ENCODE data around the gene LGALSL.
"Not testable (repeated sequence)": the region's sequence is repeated elsewhere in the genome, so short reads cannot be mapped to it uniquely, and the experiment has no call there.

Gene LGALSL

DNA sequence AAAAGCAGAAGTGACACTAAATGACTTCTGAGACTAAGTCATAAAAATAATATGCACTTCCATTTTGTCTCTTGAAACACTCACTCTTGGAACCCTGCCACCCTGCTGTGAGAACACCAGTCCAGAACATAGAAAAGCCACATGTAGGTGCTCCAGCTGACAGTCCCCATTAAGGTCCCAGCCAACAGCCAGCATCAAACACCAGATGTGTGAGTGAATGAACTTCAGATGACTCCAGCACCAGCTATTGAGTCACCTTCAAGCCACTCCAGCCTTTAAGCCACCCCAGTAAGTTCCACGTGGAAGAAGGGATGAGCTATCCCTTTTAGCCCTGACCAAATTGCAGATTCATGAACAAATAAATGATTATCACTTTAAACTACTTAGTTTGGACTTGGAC lies 31.5 kb upstream of the LGALSL start:
- no peak overlapping the region for H3K4me3 Mint-ChIP-seq
- H3K4me1 Mint-ChIP-seq, result no peaks in the 10 kb centered on the region
- H3K36me3 Mint-ChIP-seq (ENCODE audit: insufficient read depth), result no peaks in the 10 kb centered on the region
- H3K27ac Mint-ChIP-seq (ENCODE audit: low read depth), result no peak overlapping the region
- no peak for DNase-seq (ENCODE audit: low spot score in 2 of 2)
- no peaks in the 10 kb centered on the region for H3K27me3 Mint-ChIP-seq
- no peak for ATAC-seq (replicated peaks; ENCODE audit: extremely low read depth, poor library complexity, severe bottlenecking)
- H3K9me3 Mint-ChIP-seq, result no peaks in the 10 kb centered on the region

DNA sequence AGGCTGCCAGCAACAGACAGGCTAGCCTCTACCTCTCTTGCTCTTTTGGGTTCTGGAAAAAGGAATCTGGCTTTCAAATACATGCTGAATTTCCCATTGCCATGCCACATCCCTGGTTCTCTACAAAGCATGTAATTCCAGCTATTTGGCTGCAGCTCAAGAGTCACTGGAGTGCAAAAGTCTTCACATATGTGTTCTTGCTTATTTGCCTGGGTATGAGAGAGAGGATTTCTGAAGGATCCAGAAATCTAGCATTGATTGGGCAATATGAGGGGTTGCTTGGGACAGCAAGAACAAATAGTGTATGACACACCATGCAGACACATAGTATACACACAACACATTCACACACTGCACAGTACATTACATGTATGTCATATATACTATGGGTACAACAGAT lies 30.7 kb upstream of the LGALSL start:
- ATAC-seq (replicated peaks; ENCODE audit: extremely low read depth, poor library complexity, severe bottlenecking) (no peak), DNase-seq (ENCODE audit: low spot score in 2 of 2) (no peak)
- H3K4me3 Mint-ChIP-seq, result no peak overlapping the region
- H3K27ac Mint-ChIP-seq (ENCODE audit: low read depth), result no peak overlapping the region
- no peaks in the 10 kb centered on the region for H3K27me3 Mint-ChIP-seq
- H3K4me1 Mint-ChIP-seq, result no peaks in the 10 kb centered on the region
- H3K36me3 Mint-ChIP-seq (ENCODE audit: insufficient read depth), result no peaks in the 10 kb centered on the region
- no peaks in the 10 kb centered on the region for H3K9me3 Mint-ChIP-seq

DNA sequence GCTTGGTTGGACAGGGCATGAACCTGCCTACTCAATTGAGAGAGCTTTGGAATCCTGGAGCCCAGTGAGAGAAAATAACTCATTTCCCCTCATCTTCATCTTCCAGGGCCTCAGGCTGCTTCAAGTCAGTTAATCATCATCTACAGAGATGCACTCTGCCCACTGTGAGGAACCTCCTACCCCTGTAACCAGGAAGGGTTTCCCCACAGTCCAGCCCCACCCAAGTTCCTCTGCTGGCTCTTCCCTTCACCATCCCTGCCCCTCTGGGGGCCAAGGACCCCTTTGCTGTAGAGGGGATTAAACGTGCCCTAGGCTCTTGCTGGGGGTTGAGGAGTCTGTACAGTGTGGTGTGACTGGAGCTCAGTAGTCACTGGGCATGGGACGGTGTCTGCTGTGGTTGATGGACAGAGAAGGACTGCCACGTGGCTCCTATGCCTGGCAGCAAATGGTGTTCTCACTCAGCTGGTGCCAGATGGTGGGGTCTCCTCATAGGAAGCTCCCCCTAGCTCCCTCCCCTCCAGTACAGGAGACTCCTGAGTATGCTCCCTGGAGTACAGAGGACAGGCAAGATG lies 29.5 kb upstream of the LGALSL start:
- no peaks in the 10 kb centered on the region for H3K9me3 Mint-ChIP-seq
- H3K27ac Mint-ChIP-seq (ENCODE audit: low read depth), result no peak overlapping the region
- H3K4me1 Mint-ChIP-seq, result no peaks in the 10 kb centered on the region
- H3K36me3 Mint-ChIP-seq (ENCODE audit: insufficient read depth), result no peaks in the 10 kb centered on the region
- peaks cover 8% of the 10 kb centered on the region for H3K27me3 Mint-ChIP-seq
- no peak for ATAC-seq (replicated peaks; ENCODE audit: extremely low read depth, poor library complexity, severe bottlenecking)
- no peak overlapping the region for H3K4me3 Mint-ChIP-seq
- DNase-seq (ENCODE audit: low spot score in 2 of 2), result no peak

DNA sequence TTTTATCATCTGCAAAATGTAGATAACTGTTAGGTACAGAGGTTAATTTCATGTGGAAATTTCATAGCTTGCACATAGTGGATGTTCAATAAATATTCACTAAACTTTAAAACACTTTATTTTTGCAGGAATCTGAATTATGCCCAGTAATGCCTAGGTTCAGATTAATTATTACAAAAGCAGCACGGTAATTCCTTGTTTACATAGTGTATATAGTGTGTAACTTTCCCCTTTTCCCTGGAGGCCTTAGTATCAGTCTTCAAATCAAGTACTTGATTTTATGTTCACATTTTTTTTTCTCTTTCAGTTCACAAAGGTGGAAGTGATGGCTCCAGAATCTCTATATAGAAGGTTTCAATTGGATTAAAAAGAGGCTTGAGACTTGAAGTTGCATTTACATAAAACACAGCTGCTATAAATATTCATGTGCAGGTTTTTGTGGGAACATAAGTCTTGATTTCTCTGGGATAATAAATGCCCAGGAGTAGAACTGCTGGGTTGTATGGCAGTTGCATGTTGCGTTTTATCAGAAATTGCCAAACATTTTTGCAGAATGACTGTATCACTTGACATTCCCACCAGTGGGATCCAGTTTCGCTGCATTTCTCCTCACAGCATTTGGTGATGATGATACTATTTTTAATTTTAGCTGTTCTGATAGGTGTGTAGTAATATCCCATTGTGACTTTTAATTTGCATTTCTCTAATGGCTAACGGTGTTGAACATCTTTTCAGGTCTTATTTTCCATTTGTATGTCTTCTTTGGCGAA lies 27.6 kb upstream of the LGALSL start:
- Mint-ChIP-seq H3K27me3 (peaks cover 26% of the 10 kb centered on the region), H3K27ac (ENCODE audit: low read depth) (no peak overlapping the region), H3K9me3 (no peaks in the 10 kb centered on the region), H3K4me1 (no peaks in the 10 kb centered on the region), H3K4me3 (no peak overlapping the region), H3K36me3 (ENCODE audit: insufficient read depth) (no peaks in the 10 kb centered on the region)
- DNase-seq (ENCODE audit: low spot score in 2 of 2) (no peak), ATAC-seq (replicated peaks; ENCODE audit: extremely low read depth, poor library complexity, severe bottlenecking) (no peak)

DNA sequence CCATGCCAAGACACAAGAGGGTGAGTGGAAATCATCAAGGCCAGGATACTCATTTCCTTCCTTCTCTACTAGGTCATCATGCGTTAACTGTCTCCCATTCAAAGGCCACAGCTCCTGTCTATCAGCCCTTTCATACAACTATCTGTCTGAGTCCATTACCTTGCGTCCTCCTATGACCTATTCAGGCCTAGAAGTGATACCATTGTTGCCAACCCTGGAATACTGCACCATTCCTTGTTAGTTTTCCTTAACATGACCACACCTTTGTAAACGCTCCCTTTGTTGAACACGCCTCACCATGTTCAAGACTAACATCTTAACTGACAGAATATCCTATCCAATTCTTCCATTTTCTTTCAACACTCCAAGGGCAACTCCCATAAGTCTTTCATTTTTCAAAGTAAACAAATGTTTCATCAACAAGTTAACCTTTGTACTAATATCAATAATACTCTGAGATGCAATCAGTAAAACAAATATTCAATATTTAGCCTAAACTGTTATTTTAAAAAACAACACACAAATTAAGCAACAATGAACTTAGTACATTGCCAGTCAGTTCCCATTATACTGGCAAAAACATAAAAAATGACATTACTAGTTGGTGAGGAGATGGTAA lies 19.8 kb upstream of the LGALSL start:
- ATAC-seq (replicated peaks; ENCODE audit: extremely low read depth, poor library complexity, severe bottlenecking), result no peak
- Mint-ChIP-seq H3K27ac (ENCODE audit: low read depth) (no peak overlapping the region), H3K4me1 (no peaks in the 10 kb centered on the region), H3K9me3 (no peaks in the 10 kb centered on the region), H3K27me3 (peaks cover 85% of the 10 kb centered on the region), H3K36me3 (ENCODE audit: insufficient read depth) (no peaks in the 10 kb centered on the region), H3K4me3 (no peak overlapping the region)
- DNase-seq (ENCODE audit: low spot score in 2 of 2), result no peak

DNA sequence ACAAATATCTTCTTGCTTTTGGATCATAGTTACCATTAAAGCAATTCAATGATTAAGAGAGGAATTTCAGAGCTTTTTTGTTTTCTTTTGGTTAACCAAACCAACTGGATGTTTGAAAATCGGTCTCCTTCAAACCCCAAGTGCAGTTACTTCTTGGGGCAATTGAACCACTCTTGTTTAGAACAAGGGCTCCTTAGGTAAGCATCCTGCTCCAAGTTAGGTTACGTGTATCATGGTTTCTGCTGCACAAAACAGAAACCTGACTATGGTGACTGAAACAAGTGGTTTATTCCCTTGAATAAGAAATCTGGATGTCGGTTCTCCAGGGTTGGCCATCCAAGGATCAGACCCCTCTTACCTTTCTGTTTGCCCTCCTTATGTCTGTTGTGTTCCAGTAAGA lies 16.1 kb upstream of the LGALSL start:
- ATAC-seq (replicated peaks; ENCODE audit: extremely low read depth, poor library complexity, severe bottlenecking), result no peak
- no peak overlapping the region for H3K4me3 Mint-ChIP-seq
- H3K36me3 Mint-ChIP-seq (ENCODE audit: insufficient read depth), result no peaks in the 10 kb centered on the region
- DNase-seq (ENCODE audit: low spot score in 2 of 2), result no peak
- no peaks in the 10 kb centered on the region for H3K4me1 Mint-ChIP-seq
- no peak overlapping the region for H3K27ac Mint-ChIP-seq (ENCODE audit: low read depth)
- no peaks in the 10 kb centered on the region for H3K9me3 Mint-ChIP-seq
- H3K27me3 Mint-ChIP-seq, result peaks cover 79% of the 10 kb centered on the region

DNA sequence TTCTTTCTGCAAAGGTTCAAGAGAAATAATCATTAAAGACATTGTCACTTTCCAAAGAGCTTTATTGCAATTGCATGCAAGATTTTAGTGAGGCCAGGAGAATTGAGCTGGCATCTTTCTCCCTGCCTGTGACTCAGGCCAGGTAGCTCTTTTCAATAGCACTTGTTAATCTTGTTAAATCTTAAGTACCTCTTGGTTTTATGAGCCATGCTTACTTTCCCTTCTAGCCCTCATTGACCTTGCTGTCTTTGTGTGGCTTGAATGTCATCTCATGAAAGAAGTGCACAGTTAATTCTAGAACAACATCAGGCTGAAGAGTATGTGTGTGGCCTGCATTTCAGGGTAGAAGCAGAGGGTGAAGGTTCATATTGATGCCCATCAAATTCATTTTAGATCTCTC lies 14.8 kb upstream of the LGALSL start:
- DNase-seq (ENCODE audit: low spot score in 2 of 2), result no peak
- ATAC-seq (replicated peaks; ENCODE audit: extremely low read depth, poor library complexity, severe bottlenecking), result no peak
- peaks cover 80% of the 10 kb centered on the region for H3K27me3 Mint-ChIP-seq
- no peak overlapping the region for H3K4me3 Mint-ChIP-seq
- no peaks in the 10 kb centered on the region for H3K36me3 Mint-ChIP-seq (ENCODE audit: insufficient read depth)
- H3K9me3 Mint-ChIP-seq, result no peaks in the 10 kb centered on the region
- H3K27ac Mint-ChIP-seq (ENCODE audit: low read depth), result no peak overlapping the region
- no peaks in the 10 kb centered on the region for H3K4me1 Mint-ChIP-seq

DNA sequence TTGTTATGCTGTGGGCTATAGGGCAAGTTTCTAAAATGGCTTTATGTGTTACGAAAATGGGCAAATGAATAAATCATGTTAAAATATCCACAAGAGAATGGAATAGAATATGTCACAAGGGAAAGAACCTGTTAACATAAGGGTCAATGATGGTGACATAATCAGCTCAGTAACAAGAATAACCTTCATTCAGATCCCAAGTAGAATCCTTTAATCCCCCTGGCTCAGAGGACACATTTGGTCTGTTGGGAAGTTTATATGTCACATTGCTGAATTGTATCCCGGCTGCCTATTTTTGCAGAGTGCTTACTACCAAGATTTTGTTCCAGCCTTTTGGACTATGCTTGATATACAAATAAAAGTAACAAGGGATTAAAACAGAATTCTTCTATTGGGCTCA lies 13.1 kb upstream of the LGALSL start:
- Mint-ChIP-seq H3K4me3 (no peak overlapping the region), H3K4me1 (no peaks in the 10 kb centered on the region), H3K27ac (ENCODE audit: low read depth) (no peak overlapping the region), H3K36me3 (ENCODE audit: insufficient read depth) (no peaks in the 10 kb centered on the region), H3K9me3 (no peaks in the 10 kb centered on the region), H3K27me3 (peaks cover 84% of the 10 kb centered on the region)
- DNase-seq (ENCODE audit: low spot score in 2 of 2) (no peak), ATAC-seq (replicated peaks; ENCODE audit: extremely low read depth, poor library complexity, severe bottlenecking) (no peak)

DNA sequence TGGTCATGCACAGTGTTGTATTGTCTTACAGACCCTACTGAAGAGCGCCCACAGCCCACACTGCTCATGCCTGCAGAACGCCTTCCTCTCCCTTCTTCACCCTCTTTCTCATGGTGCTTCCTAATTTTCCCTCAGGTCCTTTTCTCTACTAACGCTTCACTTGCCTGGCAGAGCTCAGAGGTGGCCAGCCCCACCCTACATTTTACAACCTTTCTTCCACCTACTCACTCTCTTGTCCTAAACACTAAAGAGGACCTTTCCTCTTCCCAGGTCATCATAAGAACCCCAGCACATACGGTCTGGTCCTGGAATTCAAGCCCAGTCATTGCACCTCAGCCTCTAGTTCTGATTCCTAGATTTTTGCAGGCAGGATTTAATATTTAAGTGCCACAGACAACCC lies 11.7 kb upstream of the LGALSL start:
- Mint-ChIP-seq H3K27ac (ENCODE audit: low read depth) (no peak overlapping the region), H3K36me3 (ENCODE audit: insufficient read depth) (no peaks in the 10 kb centered on the region), H3K4me3 (no peak overlapping the region), H3K4me1 (no peaks in the 10 kb centered on the region), H3K9me3 (no peaks in the 10 kb centered on the region), H3K27me3 (peaks cover 78% of the 10 kb centered on the region)
- DNase-seq (ENCODE audit: low spot score in 2 of 2), result no peak
- no peak for ATAC-seq (replicated peaks; ENCODE audit: extremely low read depth, poor library complexity, severe bottlenecking)

DNA sequence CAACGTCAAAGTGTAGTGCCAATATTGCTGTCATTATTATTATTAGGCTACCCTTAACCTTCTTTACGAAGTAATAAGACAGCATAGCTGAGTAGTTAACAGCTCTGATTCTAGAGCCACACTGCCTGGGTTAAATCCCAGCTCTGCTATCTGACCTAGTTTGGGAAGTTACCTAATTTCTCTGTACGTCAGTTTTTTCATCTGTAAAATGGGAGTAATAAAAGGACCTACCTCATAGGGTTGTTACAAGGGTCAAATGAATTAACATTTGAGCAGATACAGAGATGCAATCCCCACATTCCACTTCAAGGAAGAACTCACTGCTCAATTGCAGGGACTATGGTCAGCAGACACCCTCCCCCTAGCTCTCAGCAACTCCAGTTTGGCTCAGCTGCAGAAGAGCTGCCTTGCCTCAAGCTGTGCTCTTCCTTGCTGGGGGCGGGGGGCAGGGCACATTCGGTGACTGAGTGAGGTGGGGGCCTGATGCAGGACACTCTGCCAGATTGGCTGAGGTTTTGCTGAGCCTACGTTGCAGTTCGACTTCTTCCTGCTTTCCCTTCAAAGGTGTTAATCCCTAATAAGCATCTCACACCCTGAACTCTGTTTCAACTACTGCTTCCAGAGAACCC lies 11.0 kb upstream of the LGALSL start:
- Mint-ChIP-seq H3K4me1 (no peaks in the 10 kb centered on the region), H3K4me3 (no peak overlapping the region), H3K36me3 (ENCODE audit: insufficient read depth) (no peaks in the 10 kb centered on the region), H3K27me3 (peaks cover 71% of the 10 kb centered on the region), H3K9me3 (no peaks in the 10 kb centered on the region), H3K27ac (ENCODE audit: low read depth) (no peak overlapping the region)
- no peak for ATAC-seq (replicated peaks; ENCODE audit: extremely low read depth, poor library complexity, severe bottlenecking)
- no peak for DNase-seq (ENCODE audit: low spot score in 2 of 2)

DNA sequence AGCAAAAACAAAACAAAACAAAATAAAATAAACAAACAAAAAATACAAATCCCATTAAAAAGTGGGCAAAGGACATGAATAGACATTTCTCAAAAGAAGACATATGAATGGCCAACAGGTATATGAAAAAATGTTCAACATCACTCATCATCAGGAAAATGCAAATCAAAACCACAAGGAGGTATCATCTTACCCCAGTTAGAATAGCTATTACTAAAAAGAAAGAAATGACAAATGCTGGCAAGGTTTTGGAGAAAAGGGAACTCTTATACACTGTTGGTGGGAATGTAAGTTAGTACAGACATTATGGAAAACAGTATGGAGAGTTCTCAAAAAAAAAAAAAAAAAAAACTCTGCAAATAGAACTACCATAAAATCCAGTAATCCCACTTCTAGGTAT lies 8.0 kb upstream of the LGALSL start:
- not testable (repeated sequence) for H3K9me3 Mint-ChIP-seq

DNA sequence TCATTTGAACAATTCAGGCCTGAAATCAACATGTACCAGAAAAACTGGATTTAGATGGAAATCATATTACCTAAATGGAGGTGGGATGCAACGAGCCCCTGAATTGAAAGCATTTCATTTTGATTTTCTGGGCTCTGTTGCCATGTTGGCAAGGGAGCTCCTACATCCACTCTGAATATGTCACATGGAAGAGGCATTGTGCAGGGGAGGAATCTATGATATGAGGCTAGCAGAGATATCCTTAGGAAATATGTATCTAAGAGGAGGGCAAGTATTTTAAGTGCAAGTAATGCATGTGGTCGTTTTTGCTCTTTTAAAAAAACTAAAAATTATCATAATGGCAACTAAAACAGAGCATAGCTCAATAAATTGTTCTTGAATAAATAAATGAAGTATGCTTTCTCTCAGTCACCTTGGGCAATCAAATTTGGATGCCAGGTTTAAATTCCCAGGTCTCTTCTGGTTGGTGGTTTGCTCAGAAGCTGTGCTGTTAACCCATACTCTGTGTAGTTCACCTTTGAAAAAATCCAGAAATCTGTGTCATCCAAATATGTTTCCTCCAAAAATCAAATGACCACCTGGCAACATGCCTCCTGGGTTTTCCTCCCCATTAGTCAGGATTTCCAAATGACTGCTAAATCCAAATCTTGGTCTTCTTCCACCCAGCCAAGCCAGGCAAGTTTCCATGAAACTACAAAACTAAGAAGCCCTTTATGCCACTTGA lies 6.5 kb upstream of the LGALSL start:
- Mint-ChIP-seq H3K4me3 (no peak overlapping the region), H3K9me3 (no peaks in the 10 kb centered on the region), H3K36me3 (ENCODE audit: insufficient read depth) (no peaks in the 10 kb centered on the region), H3K27me3 (peaks cover 38% of the 10 kb centered on the region), H3K27ac (ENCODE audit: low read depth) (no peak overlapping the region), H3K4me1 (no peaks in the 10 kb centered on the region)
- ATAC-seq (replicated peaks; ENCODE audit: extremely low read depth, poor library complexity, severe bottlenecking) (no peak), DNase-seq (ENCODE audit: low spot score in 2 of 2) (no peak)

More for the DNA sequence above, 8.0 kb upstream of the LGALSL start:
- H3K27me3 Mint-ChIP-seq, result peaks cover 47% of the 10 kb centered on the region
- H3K4me1 Mint-ChIP-seq; H3K36me3 Mint-ChIP-seq (ENCODE audit: insufficient read depth); DNase-seq (ENCODE audit: low spot score in 2 of 2); H3K4me3 Mint-ChIP-seq; H3K27ac Mint-ChIP-seq (ENCODE audit: low read depth); ATAC-seq (replicated peaks; ENCODE audit: extremely low read depth, poor library complexity, severe bottlenecking): not testable (repeated sequence)

Measured in central memory CD8-positive, alpha-beta T cell (primary cell).